GM12878 (cell line): ENCODE data around the gene LGALS9. TPM values are rescaled to one million over a fixed set of nuclear protein-coding genes. Genes with fewer than 3 reads are reported as not detected.

ENCODE experiments used
- ATAC-seq: fragments of 200-7000 bp; cut with Tn5 transposase; 3 replicates; pipeline ENCODE4 v1.9.1; 2020; ENCODE audit warnings: mild to moderate bottlenecking, moderate library complexity
- BruUV-seq: library from RNA; stranded (reverse); fragments of 400-500 nt; replicated peaks from 2 replicates; lab custom pipeline; 2021; lab: Mats Ljungman, UMichigan
- CTCF ChIA-PET: fragments of 300-600 bp; sonication (Branson Sonifier 250); formaldehyde crosslinking; extraction: SDS; loops from one replicate; lab custom pipeline; 2021; ENCODE audit warnings: inconsistent platforms; lab: Yijun Ruan, JAX
- POLR2A ChIA-PET: fragments of 350-600 bp; formaldehyde crosslinking; extraction: SDS; loops from one replicate; lab custom pipeline; 2021; ENCODE audit warnings: inconsistent platforms; lab: Charles Lee
- RAD21 ChIA-PET: fragments of 300-600 bp; sonication (Branson Sonifier 250); formaldehyde crosslinking; loops from one replicate; lab custom pipeline; 2023; ENCODE audit warnings: antibody characterized with exemption; ENCODE audit not compliant: unreplicated experiment; lab: Charles Lee
- SMC1A ChIA-PET: fragments of 300-600 bp; sonication (Branson Sonifier 250); formaldehyde crosslinking; loops from one replicate; lab custom pipeline; 2023; ENCODE audit not compliant: unreplicated experiment, uncharacterized antibody; lab: Charles Lee
- DNase-seq: peaks from one replicate; pipeline ENCODE4 v3.0.0-alpha.2; 2011; ENCODE audit warnings: low read depth, low spot score
- FAIRE-seq: peaks from 3 replicates; lab custom pipeline; 2011; peaks lifted over from hg19 to GRCh38; lab: Jason Lieb, UNC
- H2AFZ ChIP-seq: 2 replicates; pipeline ENCODE4 v1.6.0; 2011; ENCODE audit warnings: low read depth, low read length, control low read depth; ENCODE audit not compliant: control insufficient read depth
- H3K27ac ChIP-seq: 2 replicates; pipeline ENCODE4 v1.5.1; 2011; ENCODE audit warnings: control low read depth; ENCODE audit not compliant: control insufficient read depth, insufficient read depth
- H3K27me3 ChIP-seq, 2 experiments: replicated peaks in 1 of 2; 2 replicates each; pipeline versions ENCODE4 v1.6.0 to v1.6.1; 2011; ENCODE audit warnings: low read length in 1 of 2; ENCODE audit not compliant: control insufficient read depth in 2 of 2, insufficient read depth in 2 of 2
- H3K36me3 ChIP-seq, 2 experiments: 2 replicates each; pipeline ENCODE4 v1.5.1; 2011; ENCODE audit warnings: low read length in 1 of 2; ENCODE audit not compliant: control insufficient read depth in 2 of 2, insufficient read depth in 2 of 2
- H3K4me1 ChIP-seq: 2 replicates; pipeline ENCODE4 v1.6.1; 2011; ENCODE audit warnings: mild to moderate bottlenecking, low read length, moderate library complexity, mixed read lengths; ENCODE audit not compliant: control insufficient read depth, insufficient read depth
- H3K4me2 ChIP-seq: 2 replicates; pipeline ENCODE4 v1.6.0; 2011; ENCODE audit warnings: control low read depth; ENCODE audit not compliant: control insufficient read depth, insufficient read depth
- H3K4me3 ChIP-seq: fragments of 200-600 bp; sonication (generic); 2 replicates; pipeline ENCODE4 v1.5.1; 2016
- H3K79me2 ChIP-seq: 2 replicates; pipeline ENCODE4 v1.6.0; 2011; ENCODE audit warnings: low read length; ENCODE audit not compliant: control insufficient read depth, insufficient read depth
- H3K9ac ChIP-seq: 2 replicates; pipeline ENCODE4 v1.8.0; 2011; ENCODE audit warnings: low read length, control low read depth, mixed read lengths; ENCODE audit not compliant: control insufficient read depth, insufficient read depth
- H3K9me3 ChIP-seq: replicated peaks from 3 replicates; pipeline ENCODE4 v1.5.1; 2011; ENCODE audit warnings: mild to moderate bottlenecking, low read length; ENCODE audit not compliant: control insufficient read depth, insufficient read depth
- H4K20me1 ChIP-seq: 2 replicates; pipeline ENCODE4 v1.6.0; 2011; ENCODE audit not compliant: control insufficient read depth, insufficient read depth
- ASH2L ChIP-seq: fragments of 300-600, 200-600 bp; sonication (generic); IDR thresholded peaks from 2 replicates; pipeline ENCODE4 v1.6.1; 2017; ENCODE audit warnings: low read depth, mild to moderate bottlenecking, borderline replicate concordance
- BRCA1 ChIP-seq: IDR thresholded peaks from 2 replicates; pipeline ENCODE4 v1.6.1; 2011; ENCODE audit warnings: low read depth, low read length, improper control_type of control experiment
- EZH2 ChIP-seq: IDR thresholded peaks from 2 replicates; pipeline ENCODE4 v1.6.1; 2012; ENCODE audit warnings: low read depth, mild to moderate bottlenecking, control low read depth, inconsistent platforms, low read length, borderline replicate concordance; ENCODE audit not compliant: control insufficient read depth
- IRF4 ChIP-seq: IDR thresholded peaks from 2 replicates; pipeline ENCODE4 v1.6.1; 2011; ENCODE audit warnings: low read depth, low read length
- JUND ChIP-seq: IDR thresholded peaks from 2 replicates; pipeline ENCODE4 v1.6.1; 2012; ENCODE audit warnings: low read depth, mild to moderate bottlenecking, low read length, improper control_type of control experiment, moderate library complexity
- POLR2AphosphoS5 ChIP-seq: IDR thresholded peaks from 2 replicates; pipeline ENCODE4 v1.6.1; 2011; ENCODE audit warnings: mild to moderate bottlenecking, low read length, inconsistent platforms
- RBBP5 ChIP-seq: fragments of 200-600 bp; sonication (generic); conservative IDR thresholded peaks from 2 replicates; pipeline ENCODE4 v1.6.1; 2016
- ZBTB40 ChIP-seq: fragments of 450-650 bp; IDR thresholded peaks from 2 replicates; pipeline ENCODE4 v1.6.1; 2016; ENCODE audit warnings: mild to moderate bottlenecking, moderate library complexity, borderline replicate concordance
- WGBS: methylation state at CpG from one replicate; pipeline ENCODE4 v1.1.6; 2016; ENCODE audit warnings: low lambda C conversion rate; ENCODE audit not compliant: insufficient replicate concordance, insufficient coverage; ENCODE audit errors: missing lambda C conversion rate; 5-methylcytosine and 5-hydroxymethylcytosine counted together
- in situ Hi-C: fragments of 300-500 bp; cut with MboI; formaldehyde crosslinking; loops from 9 replicates; pipeline ENCODE4 v1.14.3; 2018; ENCODE audit warnings: mixed read lengths
- intact Hi-C: fragments of 100-400 bp; cut with micrococcal nuclease; formaldehyde crosslinking; loops from one replicate; pipeline ENCODE4 v1.14.2; 2022; ENCODE audit not compliant: unreplicated experiment
- polyA plus RNA-seq, 11 experiments: library from polyadenylated mRNA; depleted of rRNA in 4 of 11; unstranded in 6 of 11; stranded (reverse) in 5 of 11; fragments of >200 nt; fragmentation: Nextera tagmentation in 4 of 11; fragmentation: Illumina TruSeq in 1 of 11; extraction: Ambion mirVana in 4 of 11; extraction: Trizol in 1 of 11; gene quantifications; 1 replicate in 1 of 11; 2 replicates in 10 of 11; pipeline versions ENCODE4 v1.2.1 to v1.2.3, GENCODE V29; 2011 to 2016; ENCODE audit warnings: inconsistent platforms in 2 of 11, missing spikeins in 2 of 11, low read depth in 1 of 11
- total RNA-seq, 4 experiments: library from RNA; depleted of rRNA in 3 of 4; stranded (reverse); fragments of >200 nt in 3 of 4; fragmentation: Illumina TruSeq in 1 of 4; extraction: Trizol in 1 of 4; gene quantifications; 2 replicates each; pipeline versions ENCODE4 v1.2.1 to v1.2.3, GENCODE V29; 2013 to 2021

Gene LGALS9
- total and polyA plus RNA-seq, 10 of the 15 experiments (the other 5 are each of a cell fraction or from before 2014, with no cell fraction given) = 22.5 to 294 (median 155) TPM

- intact Hi-C loops = no loop called here
- ChIA-PET SMC1A (no interaction called here), RAD21 (no interaction called here), POLR2A (no interaction called here), CTCF (no interaction called here)
- Histone ChIP-seq H3K36me3 (no peaks in the 10 kb centered on the region), H3K79me2 (no peaks in the 10 kb centered on the region), H2AFZ (no peak overlapping the region), H3K27me3 (no peaks in the 10 kb centered on the region; a peak in 3 of 4 replicates), H3K27ac (no peak overlapping the region), H3K4me3 (no peak overlapping the region), H3K9ac (no peak overlapping the region), H3K9me3 (no peaks in the 10 kb centered on the region), H3K4me1 (no peaks in the 10 kb centered on the region), H4K20me1 (no peaks in the 10 kb centered on the region), H3K4me2 (no peak overlapping the region)
- no peak for DNase-seq
- ATAC-seq = no peak
- in situ Hi-C loops = loop anchor here (10.0 kb wide), 1 partner anchor 77 kb away; no protein-coding TSS in a partner anchor
- no peak for FAIRE-seq
- 26% methylated on average over 12 of the region's 12 CpGs for WGBS
- no TSS peak for BruUV-seq
- no peak for TF ChIP-seq JUND
- no peak for TF ChIP-seq BRCA1
- no peak for TF ChIP-seq RBBP5
- no peak for TF ChIP-seq ZBTB40
- no peak for TF ChIP-seq IRF4
- no peak for TF ChIP-seq ASH2L
- no peak for TF ChIP-seq POLR2AphosphoS5
- TF ChIP-seq EZH2 = no peak
- TF ChIP-seq, all 136 proteins: peak for 0
Observed at GRCh38 chr17:27667656-27668487, 36.9 kb downstream of the LGALS9 start.
